ENCODE measurements around the gene LRRFIP1.

GRCh38 chr2:237591141-237591881, 36.1 kb upstream of the LRRFIP1 start:
- TF ChIP-seq CTCF (IDR thresholded peaks at IDR 0.05; ENCODE audit: low read depth, low read length, poor library complexity, severe bottlenecking) (no peak), EZH2phosphoT487 (IDR thresholded peaks at IDR 0.05; ENCODE audit: borderline replicate concordance, low read length) (no peak)
